ENCODE data around the gene ADGRB3. TPM values are rescaled to one million over a fixed set of nuclear protein-coding genes. Genes with fewer than 3 reads are reported as not detected.

ADGRB3 gene
- total RNA-seq, 1 donor from 2014 or later: 1.5 TPM

DNA sequence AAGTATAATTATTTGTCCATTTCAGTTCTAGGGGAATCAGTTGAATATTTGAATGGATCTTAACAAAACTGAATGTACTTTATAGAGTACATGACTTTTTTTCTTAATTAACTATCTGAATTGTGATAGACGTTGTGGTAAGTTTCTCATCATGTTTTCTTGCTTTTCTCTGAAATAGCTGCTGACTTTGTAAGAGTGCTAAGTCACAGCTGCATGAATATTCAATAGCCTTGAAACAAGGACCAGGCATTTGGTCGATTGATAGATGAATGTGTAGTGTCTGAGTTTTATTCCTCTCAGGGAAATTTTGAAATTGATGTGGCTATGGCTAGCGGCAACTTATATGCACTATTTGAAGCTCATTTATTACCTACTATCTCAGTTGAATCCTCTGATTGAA, 56.0 kb downstream of the ADGRB3 start:
- Mint-ChIP-seq H3K9me3 (no peaks in the 10 kb centered on the region), H3K4me3 (no peak overlapping the region), H3K27ac (no peak overlapping the region), H3K4me1 (peaks cover 25% of the 10 kb centered on the region), H3K27me3 (ENCODE audit: insufficient read depth, low read depth) (no peaks in the 10 kb centered on the region), H3K36me3 (no peaks in the 10 kb centered on the region)
- no peak for TF ChIP-seq EZH2phosphoT487 (IDR thresholded peaks at IDR 0.05)
- TF ChIP-seq EZH2 (IDR thresholded peaks at IDR 0.05): no peak
- TF ChIP-seq, protein P1, sequence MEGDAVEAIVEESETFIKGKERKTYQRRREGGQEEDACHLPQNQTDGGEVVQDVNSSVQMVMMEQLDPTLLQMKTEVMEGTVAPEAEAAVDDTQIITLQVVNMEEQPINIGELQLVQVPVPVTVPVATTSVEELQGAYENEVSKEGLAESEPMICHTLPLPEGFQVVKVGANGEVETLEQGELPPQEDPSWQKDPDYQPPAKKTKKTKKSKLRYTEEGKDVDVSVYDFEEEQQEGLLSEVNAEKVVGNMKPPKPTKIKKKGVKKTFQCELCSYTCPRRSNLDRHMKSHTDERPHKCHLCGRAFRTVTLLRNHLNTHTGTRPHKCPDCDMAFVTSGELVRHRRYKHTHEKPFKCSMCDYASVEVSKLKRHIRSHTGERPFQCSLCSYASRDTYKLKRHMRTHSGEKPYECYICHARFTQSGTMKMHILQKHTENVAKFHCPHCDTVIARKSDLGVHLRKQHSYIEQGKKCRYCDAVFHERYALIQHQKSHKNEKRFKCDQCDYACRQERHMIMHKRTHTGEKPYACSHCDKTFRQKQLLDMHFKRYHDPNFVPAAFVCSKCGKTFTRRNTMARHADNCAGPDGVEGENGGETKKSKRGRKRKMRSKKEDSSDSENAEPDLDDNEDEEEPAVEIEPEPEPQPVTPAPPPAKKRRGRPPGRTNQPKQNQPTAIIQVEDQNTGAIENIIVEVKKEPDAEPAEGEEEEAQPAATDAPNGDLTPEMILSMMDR (IDR thresholded peaks at IDR 0.05): no peak
- H3K9me3 ChIP-seq (ENCODE audit: low read depth): no peaks in the 10 kb centered on the region
- no peaks in the 10 kb centered on the region for H3K36me3 ChIP-seq
- no peak overlapping the region for H2AFZ ChIP-seq (replicated peaks)
- no peak overlapping the region for H3K9ac ChIP-seq
- H3K4me3 ChIP-seq: no peak overlapping the region
- H4K20me1 ChIP-seq (ENCODE audit: low read depth): no peaks in the 10 kb centered on the region
- no peaks in the 10 kb centered on the region for H3F3A ChIP-seq (ENCODE audit: low read depth)
- H3K27ac ChIP-seq: no peak overlapping the region
- no peaks in the 10 kb centered on the region for H3K79me2 ChIP-seq (ENCODE audit: low read depth)
- H3K4me2 ChIP-seq: no peak overlapping the region
- no peaks in the 10 kb centered on the region for H3K27me3 ChIP-seq
- H3K4me1 ChIP-seq: peaks cover 9% of the 10 kb centered on the region
- no peak for DNase-seq (ENCODE audit: low spot score)

- TF ChIP-seq EZH2 (IDR thresholded peaks at IDR 0.05) (no peak), EZH2phosphoT487 (IDR thresholded peaks at IDR 0.05) (no peak)
- TF ChIP-seq, protein P1 (IDR thresholded peaks at IDR 0.05): no peak
- Mint-ChIP-seq H3K4me1 (peaks cover 19% of the 10 kb centered on the region), H3K27ac (no peak overlapping the region), H3K27me3 (ENCODE audit: insufficient read depth, low read depth) (no peaks in the 10 kb centered on the region), H3K4me3 (no peak overlapping the region), H3K36me3 (no peaks in the 10 kb centered on the region), H3K9me3 (no peaks in the 10 kb centered on the region)
- Histone ChIP-seq H3K27me3 (no peaks in the 10 kb centered on the region), H3K4me2 (no peak overlapping the region), H3K4me3 (no peak overlapping the region), H3K27ac (no peak overlapping the region), H3K9ac (no peak overlapping the region), H3F3A (ENCODE audit: low read depth) (no peaks in the 10 kb centered on the region), H3K4me1 (peaks cover 19% of the 10 kb centered on the region), H3K36me3 (no peaks in the 10 kb centered on the region), H4K20me1 (ENCODE audit: low read depth) (no peaks in the 10 kb centered on the region), H3K9me3 (ENCODE audit: low read depth) (no peaks in the 10 kb centered on the region), H2AFZ (replicated peaks) (no peak overlapping the region), H3K79me2 (ENCODE audit: low read depth) (no peaks in the 10 kb centered on the region)
- DNase-seq (ENCODE audit: low spot score): no peak
Measured at GRCh38 chr6:68693271-68693670, 58.2 kb downstream of the ADGRB3 start.

DNA sequence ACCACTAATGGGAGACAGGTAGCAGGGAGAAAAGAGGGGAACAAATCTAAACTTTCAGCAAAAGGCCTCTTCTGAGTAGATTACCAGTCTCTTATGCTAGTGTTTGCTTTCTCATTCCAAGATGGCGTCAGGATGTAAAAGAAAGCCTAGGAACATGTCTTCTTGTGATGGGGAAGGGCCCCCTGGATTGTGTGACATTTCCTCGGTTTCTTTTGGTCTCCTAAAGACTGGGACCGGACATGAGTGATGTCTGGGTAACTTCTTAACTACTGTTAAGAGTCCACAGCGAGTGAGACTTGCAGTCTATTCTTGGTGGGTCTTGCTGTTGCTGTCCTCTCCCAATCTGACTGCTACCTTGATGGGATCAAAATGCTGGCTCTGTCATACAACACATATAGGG, 60.3 kb downstream of the ADGRB3 start:
- Histone ChIP-seq H2AFZ (replicated peaks) (peak overlapping the region; percentile 57), H3K4me1 (peaks cover 19% of the 10 kb centered on the region), H3K27me3 (no peaks in the 10 kb centered on the region), H3K36me3 (no peaks in the 10 kb centered on the region), H3K4me3 (no peak overlapping the region), H3K79me2 (ENCODE audit: low read depth) (no peaks in the 10 kb centered on the region), H4K20me1 (ENCODE audit: low read depth) (no peaks in the 10 kb centered on the region), H3K4me2 (no peak overlapping the region), H3K27ac (no peak overlapping the region), H3K9ac (no peak overlapping the region), H3K9me3 (ENCODE audit: low read depth) (no peaks in the 10 kb centered on the region), H3F3A (ENCODE audit: low read depth) (no peaks in the 10 kb centered on the region)
- TF ChIP-seq EZH2phosphoT487 (IDR thresholded peaks at IDR 0.05) (no peak), EZH2 (IDR thresholded peaks at IDR 0.05) (no peak)
- TF ChIP-seq, protein P1 (IDR thresholded peaks at IDR 0.05): no peak
- H3K36me3 Mint-ChIP-seq: no peaks in the 10 kb centered on the region
- H3K4me1 Mint-ChIP-seq: peaks cover 8% of the 10 kb centered on the region
- H3K27ac Mint-ChIP-seq: no peak overlapping the region
- H3K27me3 Mint-ChIP-seq (ENCODE audit: insufficient read depth, low read depth): no peaks in the 10 kb centered on the region
- no peaks in the 10 kb centered on the region for H3K9me3 Mint-ChIP-seq
- H3K4me3 Mint-ChIP-seq: no peak overlapping the region
- no peak for DNase-seq (ENCODE audit: low spot score)

Measured in neural progenitor cell (in vitro differentiated cells).